Loucy (cell line): ENCODE measurements around the gene FYN.

Source experiments
- H2AFZ ChIP-seq: fragments of 200-600 bp; sonication (generic); 2 replicates; pipeline ENCODE4 v1.6.0; 2016; ENCODE audit warnings: antibody characterized with exemption, mild to moderate bottlenecking, low read length, moderate library complexity
- H3F3A ChIP-seq: fragments of 200-600 bp; 2 replicates; pipeline ENCODE4 v1.6.0; 2016; ENCODE audit warnings: antibody characterized with exemption, low read depth, mild to moderate bottlenecking
- H3K27me3 ChIP-seq: fragments of 200-600 bp; sonication (generic); 2 replicates; pipeline ENCODE4 v1.6.1; 2014; ENCODE audit warnings: low read length, mild to moderate bottlenecking; ENCODE audit not compliant: insufficient read depth, poor library complexity, severe bottlenecking
- H3K36me3 ChIP-seq: fragments of 200-600 bp; sonication (generic); 2 replicates; pipeline ENCODE4 v1.6.1; 2016; ENCODE audit warnings: low read length; ENCODE audit not compliant: insufficient read depth
- H3K4me1 ChIP-seq: fragments of 200-600 bp; sonication (generic); 2 replicates; pipeline ENCODE4 v1.5.1; 2014; ENCODE audit warnings: low read length, mild to moderate bottlenecking; ENCODE audit not compliant: insufficient read depth, poor library complexity, severe bottlenecking
- H3K4me2 ChIP-seq: fragments of 200-600 bp; sonication (generic); 2 replicates; pipeline ENCODE4 v1.6.0; 2014; ENCODE audit warnings: antibody characterized with exemption, low read length, low read depth, mild to moderate bottlenecking; ENCODE audit not compliant: poor library complexity, severe bottlenecking
- H3K4me3 ChIP-seq: fragments of 200-600 bp; sonication (generic); 2 replicates; pipeline ENCODE4 v1.5.1; 2014; ENCODE audit warnings: low read length, mild to moderate bottlenecking, mixed read lengths; ENCODE audit not compliant: poor library complexity, severe bottlenecking
- H3K79me2 ChIP-seq: fragments of 200-600 bp; sonication (generic); 2 replicates; pipeline ENCODE4 v1.6.1; 2014; ENCODE audit warnings: low read length; ENCODE audit not compliant: insufficient read depth
- H3K9ac ChIP-seq: fragments of 200-600 bp; sonication (generic); 2 replicates; pipeline ENCODE4 v1.6.0; 2014; ENCODE audit warnings: mild to moderate bottlenecking, low read depth, low read length, moderate library complexity; ENCODE audit not compliant: poor library complexity, severe bottlenecking
- H3K9me2 ChIP-seq: fragments of 200-600 bp; sonication (generic); replicated peaks from 2 replicates; pipeline ENCODE4 v1.6.1; 2016; ENCODE audit warnings: low read depth, low read length, mixed read lengths
- H3K9me3 ChIP-seq: fragments of 200-600 bp; sonication (generic); 2 replicates; pipeline ENCODE4 v1.6.1; 2014; ENCODE audit warnings: mild to moderate bottlenecking, antibody characterized with exemption, low read length, low read depth; ENCODE audit not compliant: insufficient read depth
- H4K20me1 ChIP-seq: fragments of 200-600 bp; sonication (generic); 2 replicates; pipeline ENCODE4 v1.6.0; 2014; ENCODE audit warnings: antibody characterized with exemption, low read length, mild to moderate bottlenecking; ENCODE audit not compliant: insufficient read depth, poor library complexity, severe bottlenecking
- EZH2phosphoT487 ChIP-seq: fragments of 200-600 bp; IDR thresholded peaks from 2 replicates; pipeline ENCODE4 v1.6.1; 2018; ENCODE audit warnings: antibody characterized with exemption, mild to moderate bottlenecking, moderate library complexity, borderline replicate concordance
- TF ChIP-seq, protein P1 (sequence below): fragments of 200-600 bp; sonication (generic); conservative IDR thresholded peaks from 2 replicates; pipeline ENCODE4 v1.5.1; 2014; ENCODE audit warnings: mild to moderate bottlenecking, antibody characterized with exemption, low read length

Gene FYN

DNA sequence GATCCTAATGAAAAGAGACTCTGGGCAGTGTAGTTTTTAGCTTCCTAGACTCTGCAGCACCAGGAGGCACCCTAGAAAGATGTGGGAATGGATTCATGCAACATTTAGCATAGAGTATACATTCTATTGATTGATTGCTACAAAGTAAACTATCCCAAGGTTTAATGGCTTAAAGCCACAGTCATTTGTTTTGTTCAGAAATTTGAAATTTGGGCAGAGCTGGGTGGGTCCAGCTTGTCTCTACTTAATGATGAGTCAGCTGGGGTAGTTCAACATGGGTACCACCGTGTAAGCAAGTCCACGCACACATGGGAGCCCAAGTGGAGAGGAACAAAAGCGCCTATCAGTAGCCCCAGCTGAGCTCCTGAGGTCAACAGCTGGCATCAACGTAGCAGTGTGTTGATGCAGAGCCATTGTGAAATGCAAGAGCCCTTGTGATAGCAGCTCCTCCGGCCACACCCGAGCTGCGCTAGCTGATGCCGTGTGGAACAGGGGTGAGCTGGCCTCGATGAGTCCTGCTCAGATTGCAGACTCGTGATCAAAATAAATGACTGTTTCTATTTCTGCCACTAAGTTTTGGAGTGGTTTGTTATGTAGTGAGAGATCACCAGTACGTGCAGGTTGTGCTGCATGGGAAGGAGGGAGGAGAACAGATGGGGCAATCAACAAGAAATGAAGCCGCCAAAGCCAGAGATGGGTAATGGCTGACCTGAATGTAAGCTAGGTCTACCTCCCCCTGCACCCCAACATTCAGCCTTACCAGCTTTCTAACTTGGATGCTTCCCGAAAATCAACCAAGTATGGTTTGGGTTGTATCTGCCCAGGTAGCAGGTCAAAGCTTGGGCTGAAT is 221.8 kb downstream of the FYN start:
- H4K20me1 ChIP-seq: no peaks in the 10 kb centered on the region
- no peak overlapping the region for H2AFZ ChIP-seq
- H3K36me3 ChIP-seq: no peaks in the 10 kb centered on the region
- no peaks in the 10 kb centered on the region for H3K9me3 ChIP-seq
- H3K4me3 ChIP-seq: no peak overlapping the region
- no peaks in the 10 kb centered on the region for H3K4me1 ChIP-seq
- no peaks in the 10 kb centered on the region for H3K27me3 ChIP-seq
- H3K9me2 ChIP-seq: no peaks in the 10 kb centered on the region
- H3K9ac ChIP-seq: no peak overlapping the region
- no peak overlapping the region for H3K4me2 ChIP-seq
- no peaks in the 10 kb centered on the region for H3F3A ChIP-seq
- TF ChIP-seq, protein P1, sequence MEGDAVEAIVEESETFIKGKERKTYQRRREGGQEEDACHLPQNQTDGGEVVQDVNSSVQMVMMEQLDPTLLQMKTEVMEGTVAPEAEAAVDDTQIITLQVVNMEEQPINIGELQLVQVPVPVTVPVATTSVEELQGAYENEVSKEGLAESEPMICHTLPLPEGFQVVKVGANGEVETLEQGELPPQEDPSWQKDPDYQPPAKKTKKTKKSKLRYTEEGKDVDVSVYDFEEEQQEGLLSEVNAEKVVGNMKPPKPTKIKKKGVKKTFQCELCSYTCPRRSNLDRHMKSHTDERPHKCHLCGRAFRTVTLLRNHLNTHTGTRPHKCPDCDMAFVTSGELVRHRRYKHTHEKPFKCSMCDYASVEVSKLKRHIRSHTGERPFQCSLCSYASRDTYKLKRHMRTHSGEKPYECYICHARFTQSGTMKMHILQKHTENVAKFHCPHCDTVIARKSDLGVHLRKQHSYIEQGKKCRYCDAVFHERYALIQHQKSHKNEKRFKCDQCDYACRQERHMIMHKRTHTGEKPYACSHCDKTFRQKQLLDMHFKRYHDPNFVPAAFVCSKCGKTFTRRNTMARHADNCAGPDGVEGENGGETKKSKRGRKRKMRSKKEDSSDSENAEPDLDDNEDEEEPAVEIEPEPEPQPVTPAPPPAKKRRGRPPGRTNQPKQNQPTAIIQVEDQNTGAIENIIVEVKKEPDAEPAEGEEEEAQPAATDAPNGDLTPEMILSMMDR: no peak
- TF ChIP-seq EZH2phosphoT487: no peak
- H3K79me2 ChIP-seq: no peaks in the 10 kb centered on the region

DNA sequence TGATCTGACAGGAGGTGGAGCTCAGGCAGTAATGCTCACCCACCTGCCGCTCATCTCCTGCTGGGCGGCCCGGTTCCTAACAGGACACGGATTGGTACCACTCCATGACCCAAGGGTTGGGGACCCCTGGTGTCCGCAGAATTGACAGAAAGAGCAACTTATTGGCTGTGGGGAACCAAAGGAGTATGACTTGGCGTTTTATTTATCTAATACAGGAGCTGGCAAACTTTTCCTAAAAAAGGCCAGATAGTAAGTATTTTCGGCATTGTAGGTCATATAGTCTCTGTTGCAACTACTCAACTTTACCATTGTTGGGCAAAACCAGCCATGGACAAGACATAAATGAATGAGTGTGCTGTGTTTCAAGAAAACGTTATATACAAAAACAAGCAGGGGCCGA is 223.2 kb downstream of the FYN start:
- no peaks in the 10 kb centered on the region for H3K36me3 ChIP-seq
- no peak for TF ChIP-seq EZH2phosphoT487
- TF ChIP-seq, protein P1: no peak
- no peaks in the 10 kb centered on the region for H3F3A ChIP-seq
- no peak overlapping the region for H2AFZ ChIP-seq
- H3K9me2 ChIP-seq: no peaks in the 10 kb centered on the region
- H3K4me2 ChIP-seq: no peak overlapping the region
- no peaks in the 10 kb centered on the region for H4K20me1 ChIP-seq
- no peaks in the 10 kb centered on the region for H3K9me3 ChIP-seq
- H3K9ac ChIP-seq: no peak overlapping the region
- no peaks in the 10 kb centered on the region for H3K79me2 ChIP-seq
- H3K4me3 ChIP-seq: no peak overlapping the region
- no peaks in the 10 kb centered on the region for H3K4me1 ChIP-seq
- no peaks in the 10 kb centered on the region for H3K27me3 ChIP-seq

DNA sequence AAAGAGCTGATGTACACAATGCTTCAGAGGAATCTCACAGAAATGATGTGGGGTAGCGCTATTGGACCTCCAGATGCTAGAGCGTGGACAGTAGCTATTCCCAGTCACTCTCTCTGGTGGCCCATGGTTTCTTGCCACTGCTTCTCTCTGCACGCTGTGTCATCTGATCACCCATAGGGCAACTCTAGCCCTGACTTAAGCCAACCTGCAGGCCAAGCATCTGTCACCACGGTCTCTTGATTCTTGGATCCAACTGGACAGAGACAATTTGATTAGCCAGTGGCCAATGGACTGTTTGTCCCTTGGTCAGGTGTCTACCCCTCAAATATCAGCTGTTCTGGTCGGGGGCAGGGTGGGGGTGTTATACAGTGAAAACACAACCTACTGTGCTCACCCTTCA is 225.2 kb downstream of the FYN start:
- Histone ChIP-seq H2AFZ (no peak overlapping the region), H3K4me1 (no peaks in the 10 kb centered on the region), H3F3A (no peaks in the 10 kb centered on the region), H3K27me3 (no peaks in the 10 kb centered on the region), H3K4me3 (no peak overlapping the region), H4K20me1 (no peaks in the 10 kb centered on the region), H3K9ac (no peak overlapping the region), H3K9me2 (no peaks in the 10 kb centered on the region), H3K79me2 (no peaks in the 10 kb centered on the region), H3K4me2 (no peak overlapping the region), H3K9me3 (no peaks in the 10 kb centered on the region), H3K36me3 (no peaks in the 10 kb centered on the region)
- TF ChIP-seq, protein P1: no peak
- no peak for TF ChIP-seq EZH2phosphoT487
